Fibroblast of lung (primary cell): Measurements from ENCODE around the gene CSRNP3. TPM values are rescaled to one million over a fixed set of nuclear protein-coding genes. Genes with fewer than 3 reads are reported as not detected.

Experiments
- DNase-seq, 2 donors: peaks; one replicate each; pipeline versions ENCODE4 v3.0.0 to v3.0.0-alpha.2; 2010; ENCODE audit warnings: low read depth in 2 of 2
- H2AFZ ChIP-seq: 2 replicates; pipeline ENCODE4 v1.5.1; 2012; ENCODE audit warnings: low read length, control low read depth, inconsistent platforms
- H3K27ac ChIP-seq: 2 replicates; pipeline ENCODE4 v1.5.1; 2011; ENCODE audit warnings: low read length, control low read depth; ENCODE audit not compliant: insufficient read depth
- H3K27me3 ChIP-seq: 2 replicates; pipeline ENCODE4 v1.5.1; 2011; ENCODE audit warnings: mild to moderate bottlenecking, low read length; ENCODE audit not compliant: control insufficient read depth, insufficient read depth
- H3K36me3 ChIP-seq: 2 replicates; pipeline ENCODE4 v1.5.1; 2011; ENCODE audit warnings: low read length; ENCODE audit not compliant: control insufficient read depth, insufficient read depth
- H3K4me1 ChIP-seq: 2 replicates; pipeline ENCODE4 v1.5.1; 2011; ENCODE audit warnings: low read length; ENCODE audit not compliant: control insufficient read depth, insufficient read depth; ENCODE audit errors: extremely low read depth
- H3K4me2 ChIP-seq: 2 replicates; pipeline ENCODE4 v1.5.1; 2011; ENCODE audit warnings: low read length, control low read depth; ENCODE audit not compliant: insufficient read depth; ENCODE audit errors: extremely low read depth
- H3K4me3 ChIP-seq, 4 experiments: fragments of 200-600 bp in 1 of 4; sonication (generic) in 1 of 4; replicated peaks in 1 of 4; 2 replicates each; pipeline ENCODE4 v1.5.1; 2011 to 2016; ENCODE audit warnings: low read length in 4 of 4, low read depth in 3 of 4, mild to moderate bottlenecking in 3 of 4, control low read depth in 2 of 4, inconsistent platforms in 1 of 4, mixed read lengths in 1 of 4; ENCODE audit not compliant: insufficient read depth in 1 of 4; ENCODE audit errors: control extremely low read depth in 1 of 4
- H3K79me2 ChIP-seq: 2 replicates; pipeline ENCODE4 v1.5.1; 2012; ENCODE audit warnings: mild to moderate bottlenecking, low read length, inconsistent platforms; ENCODE audit not compliant: control insufficient read depth, insufficient read depth
- H3K9ac ChIP-seq: 2 replicates; pipeline ENCODE4 v1.5.1; 2011; ENCODE audit warnings: mild to moderate bottlenecking, low read length, control low read depth; ENCODE audit not compliant: insufficient read depth
- H3K9me3 ChIP-seq: 2 replicates; pipeline ENCODE4 v1.5.1; 2012; ENCODE audit warnings: low read depth, low read length; ENCODE audit not compliant: control insufficient read depth, insufficient read depth
- H4K20me1 ChIP-seq: 2 replicates; pipeline ENCODE4 v1.5.1; 2011; ENCODE audit warnings: low read length; ENCODE audit not compliant: control insufficient read depth, insufficient read depth; ENCODE audit errors: extremely low read depth
- CTCF ChIP-seq, 2 donors: IDR thresholded peaks in 1 of 2; conservative IDR thresholded peaks in 1 of 2; 1 replicate in 1 of 2; 2 replicates in 1 of 2; pipeline ENCODE4 v1.5.1; 2011 to 2012; ENCODE audit warnings: low read length in 2 of 2, control low read depth in 1 of 2, inconsistent platforms in 1 of 2, low read depth in 1 of 2, mild to moderate bottlenecking in 1 of 2
- EZH2 ChIP-seq: IDR thresholded peaks from 2 replicates; pipeline ENCODE4 v1.5.1; 2012; ENCODE audit warnings: low read length, control low read depth, mild to moderate bottlenecking; ENCODE audit errors: missing control alignments
- polyA plus RNA-seq, 2 donors: library from polyadenylated mRNA; depleted of rRNA in 1 of 2; stranded (reverse) in 1 of 2; unstranded in 1 of 2; fragments of >200 nt; gene quantifications; 2 replicates each; pipeline ENCODE4 v1.2.1, GENCODE V29; 2011 to 2012; ENCODE audit warnings: missing spikeins in 1 of 2
- total RNA-seq: library from RNA; depleted of rRNA; stranded (reverse); fragments of >200 nt; gene quantifications from 2 replicates; pipeline ENCODE4 v1.2.1, GENCODE V29; 2014

Gene CSRNP3
- total and polyA plus RNA-seq, 2 donors (not counting 1 experiment from before 2014, with no cell fraction given), result 0.66 to 1.1 TPM

- no peak for TF ChIP-seq CTCF (conservative IDR thresholded peaks at IDR 0.05 in 1 of 2, IDR thresholded peaks at IDR 0.05 in 1 of 2; ENCODE audit: low read depth in 1 of 2, low read length in 2 of 2)
- no peak for TF ChIP-seq EZH2
- Histone ChIP-seq H4K20me1 (no peaks in the 10 kb centered on the region), H3K27me3 (no peaks in the 10 kb centered on the region), H3K79me2 (no peaks in the 10 kb centered on the region), H3K36me3 (no peaks in the 10 kb centered on the region), H3K4me1 (no peaks in the 10 kb centered on the region), H3K27ac (no peak overlapping the region), H3K4me3 (no peak overlapping the region), H3K4me2 (no peak overlapping the region), H3K9ac (no peak overlapping the region), H3K9me3 (no peaks in the 10 kb centered on the region), H2AFZ (no peak overlapping the region)
- DNase-seq, result no peak
Observed at GRCh38 chr2:165452327-165452726, 17.2 kb upstream of the CSRNP3 start.

GRCh38 chr2:165453561-165454094 lies 15.9 kb upstream of the CSRNP3 start:
- H4K20me1 ChIP-seq, result no peaks in the 10 kb centered on the region
- no peak overlapping the region for H3K4me3 ChIP-seq
- no peaks in the 10 kb centered on the region for H3K4me1 ChIP-seq
- H3K4me2 ChIP-seq, result no peak overlapping the region
- TF ChIP-seq EZH2 (no peak), CTCF (conservative IDR thresholded peaks at IDR 0.05 in 1 of 2, IDR thresholded peaks at IDR 0.05 in 1 of 2; ENCODE audit: low read depth in 1 of 2, low read length in 2 of 2) (no peak)
- H2AFZ ChIP-seq, result no peak overlapping the region
- DNase-seq, result no peak
- no peaks in the 10 kb centered on the region for H3K27me3 ChIP-seq
- no peak overlapping the region for H3K9ac ChIP-seq
- no peaks in the 10 kb centered on the region for H3K36me3 ChIP-seq
- no peaks in the 10 kb centered on the region for H3K9me3 ChIP-seq
- H3K27ac ChIP-seq, result no peak overlapping the region
- no peaks in the 10 kb centered on the region for H3K79me2 ChIP-seq

GRCh38 chr2:165454905-165455304 lies 14.6 kb upstream of the CSRNP3 start:
- Histone ChIP-seq H3K4me1 (no peaks in the 10 kb centered on the region), H3K4me3 (no peak overlapping the region), H3K36me3 (no peaks in the 10 kb centered on the region), H3K9me3 (no peaks in the 10 kb centered on the region), H3K9ac (no peak overlapping the region), H3K4me2 (no peak overlapping the region), H2AFZ (no peak overlapping the region), H4K20me1 (no peaks in the 10 kb centered on the region), H3K79me2 (no peaks in the 10 kb centered on the region), H3K27ac (no peak overlapping the region), H3K27me3 (no peaks in the 10 kb centered on the region)
- TF ChIP-seq CTCF (conservative IDR thresholded peaks at IDR 0.05 in 1 of 2, IDR thresholded peaks at IDR 0.05 in 1 of 2; ENCODE audit: low read depth in 1 of 2, low read length in 2 of 2) (no peak), EZH2 (no peak)
- DNase-seq, result no peak
